ENCODE measurements around the gene PREX1.

Gene PREX1

DNA sequence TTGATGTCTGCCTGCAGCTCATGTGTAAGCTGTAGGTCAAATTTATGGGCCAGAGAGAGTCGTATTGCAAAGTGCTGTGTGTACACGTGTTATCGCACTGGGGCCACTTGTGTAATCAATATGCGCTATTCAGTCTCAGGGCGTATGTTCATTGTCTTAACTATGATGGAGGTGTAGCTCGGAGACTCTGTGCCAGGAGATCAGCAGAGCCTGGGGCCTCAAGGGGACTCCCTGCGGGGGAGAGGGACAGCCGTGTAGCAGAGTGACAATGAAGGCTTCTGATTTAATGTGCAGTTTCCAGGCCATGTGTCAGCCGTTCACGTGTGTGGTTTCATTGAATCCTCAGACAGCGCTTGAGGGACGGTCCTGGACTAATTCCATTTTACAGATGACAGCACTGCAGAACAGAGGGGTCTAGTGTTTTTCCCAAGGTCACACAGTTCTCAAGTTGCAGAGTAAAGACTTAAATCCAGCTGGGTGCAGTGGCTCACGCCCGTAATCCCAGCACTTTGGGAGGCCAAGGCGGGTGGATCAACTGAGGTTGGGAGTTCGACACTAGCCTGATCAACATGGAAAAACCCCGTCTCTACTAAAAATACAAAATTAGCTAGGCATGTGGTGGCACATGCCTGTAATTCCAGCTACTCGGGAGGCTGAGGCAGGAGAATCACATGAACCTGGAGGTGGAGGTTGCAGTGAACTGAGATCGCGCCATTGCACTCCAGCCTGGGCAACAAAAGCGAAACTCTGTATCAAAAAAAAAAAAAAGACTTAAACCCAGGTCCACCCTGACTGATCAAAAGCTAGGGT lies 242.5 kb downstream of the PREX1 start:
- H3K9me3 ChIP-seq (ENCODE audit: severe bottlenecking) = no peaks in the 10 kb centered on the region
- H3K4me1 ChIP-seq (ENCODE audit: insufficient read depth, poor library complexity, severe bottlenecking) = peaks cover 6% of the 10 kb centered on the region
- TF ChIP-seq, protein P1, sequence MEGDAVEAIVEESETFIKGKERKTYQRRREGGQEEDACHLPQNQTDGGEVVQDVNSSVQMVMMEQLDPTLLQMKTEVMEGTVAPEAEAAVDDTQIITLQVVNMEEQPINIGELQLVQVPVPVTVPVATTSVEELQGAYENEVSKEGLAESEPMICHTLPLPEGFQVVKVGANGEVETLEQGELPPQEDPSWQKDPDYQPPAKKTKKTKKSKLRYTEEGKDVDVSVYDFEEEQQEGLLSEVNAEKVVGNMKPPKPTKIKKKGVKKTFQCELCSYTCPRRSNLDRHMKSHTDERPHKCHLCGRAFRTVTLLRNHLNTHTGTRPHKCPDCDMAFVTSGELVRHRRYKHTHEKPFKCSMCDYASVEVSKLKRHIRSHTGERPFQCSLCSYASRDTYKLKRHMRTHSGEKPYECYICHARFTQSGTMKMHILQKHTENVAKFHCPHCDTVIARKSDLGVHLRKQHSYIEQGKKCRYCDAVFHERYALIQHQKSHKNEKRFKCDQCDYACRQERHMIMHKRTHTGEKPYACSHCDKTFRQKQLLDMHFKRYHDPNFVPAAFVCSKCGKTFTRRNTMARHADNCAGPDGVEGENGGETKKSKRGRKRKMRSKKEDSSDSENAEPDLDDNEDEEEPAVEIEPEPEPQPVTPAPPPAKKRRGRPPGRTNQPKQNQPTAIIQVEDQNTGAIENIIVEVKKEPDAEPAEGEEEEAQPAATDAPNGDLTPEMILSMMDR (IDR thresholded peaks at IDR 0.05; ENCODE audit: poor library complexity, severe bottlenecking) = no peak

DNA sequence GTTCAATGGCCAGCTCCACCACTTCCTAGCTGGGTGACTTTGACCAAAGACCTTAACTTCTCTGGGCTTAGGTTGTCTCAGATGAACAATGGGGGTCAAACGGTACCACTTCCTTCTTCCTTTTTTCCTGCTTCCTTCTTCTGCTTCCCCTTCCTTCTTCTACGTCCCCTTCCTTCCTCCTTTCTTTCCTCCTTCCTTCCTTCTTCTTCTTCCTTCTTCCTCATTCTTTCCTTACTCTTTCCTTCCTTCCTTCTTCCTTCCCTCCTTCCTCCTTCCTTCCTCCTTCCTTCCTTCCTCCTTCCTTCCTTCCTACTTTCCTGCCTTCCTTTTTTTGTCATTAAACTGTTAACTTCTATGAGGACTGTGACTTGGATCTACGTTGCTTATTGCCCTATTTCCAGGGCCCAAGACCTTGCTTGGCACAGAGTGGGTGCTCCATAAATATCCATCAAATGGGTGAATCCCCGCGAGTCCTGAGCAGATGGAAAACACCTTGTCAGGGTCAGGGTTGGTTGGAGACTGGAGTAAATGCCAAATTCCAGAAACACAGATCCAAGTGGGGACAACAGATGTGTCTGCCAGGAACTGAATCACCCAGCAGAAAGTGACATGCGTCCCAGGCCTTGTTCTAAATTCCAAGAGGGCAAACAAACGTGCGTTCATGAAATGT lies 243.3 kb downstream of the PREX1 start:
- Histone ChIP-seq H3K4me1 (ENCODE audit: insufficient read depth, poor library complexity, severe bottlenecking) (peaks cover 6% of the 10 kb centered on the region), H3K36me3 (ENCODE audit: low read depth) (no peaks in the 10 kb centered on the region), H3K4me3 (ENCODE audit: severe bottlenecking) (no peak overlapping the region), H3K27ac (ENCODE audit: poor library complexity, severe bottlenecking) (no peak overlapping the region), H3K9me3 (ENCODE audit: severe bottlenecking) (no peaks in the 10 kb centered on the region), H3K27me3 (ENCODE audit: insufficient read depth, poor library complexity, severe bottlenecking) (no peaks in the 10 kb centered on the region)
- TF ChIP-seq, protein P1 (IDR thresholded peaks at IDR 0.05; ENCODE audit: poor library complexity, severe bottlenecking) = no peak
- ATAC-seq (ENCODE audit: low read depth) = no peak
- DNase-seq (ENCODE audit: low spot score) = no peak

More for the DNA sequence above, 242.5 kb downstream of the PREX1 start:
- Histone ChIP-seq H3K27ac (ENCODE audit: poor library complexity, severe bottlenecking) (no peak overlapping the region), H3K4me3 (ENCODE audit: severe bottlenecking) (no peak overlapping the region), H3K27me3 (ENCODE audit: insufficient read depth, poor library complexity, severe bottlenecking) (no peaks in the 10 kb centered on the region), H3K36me3 (ENCODE audit: low read depth) (no peaks in the 10 kb centered on the region)
- ATAC-seq (ENCODE audit: low read depth) = no peak; the same call in 2 of the 3 replicates
- DNase-seq (ENCODE audit: low spot score) = peak; percentile 40

DNA sequence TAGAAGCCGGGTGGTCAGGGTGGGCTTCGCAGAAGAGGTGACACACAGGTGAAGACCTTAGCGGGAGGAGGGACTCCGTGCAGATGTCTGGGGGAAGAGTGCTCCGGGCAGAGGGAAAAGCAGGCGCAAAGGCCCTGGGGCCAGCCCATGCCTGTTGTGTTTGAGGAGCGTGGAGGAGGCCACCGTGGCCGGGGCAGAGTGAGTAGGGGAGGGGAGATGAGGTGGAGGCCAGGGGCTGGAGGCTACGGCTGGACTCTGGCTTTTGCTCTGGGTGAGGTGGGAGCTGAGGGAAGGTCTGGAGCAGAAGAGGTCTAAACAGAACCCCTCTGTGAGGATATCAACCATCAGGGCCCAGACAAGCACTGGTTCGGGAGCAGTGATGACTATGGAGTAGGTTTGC lies 244.0 kb downstream of the PREX1 start:
- H3K27ac ChIP-seq (ENCODE audit: poor library complexity, severe bottlenecking) = no peak overlapping the region
- TF ChIP-seq, protein P1 (IDR thresholded peaks at IDR 0.05; ENCODE audit: poor library complexity, severe bottlenecking) = no peak
- H3K27me3 ChIP-seq (ENCODE audit: insufficient read depth, poor library complexity, severe bottlenecking) = no peaks in the 10 kb centered on the region
- no peak overlapping the region for H3K4me3 ChIP-seq (ENCODE audit: severe bottlenecking)
- no peaks in the 10 kb centered on the region for H3K9me3 ChIP-seq (ENCODE audit: severe bottlenecking)
- no peaks in the 10 kb centered on the region for H3K36me3 ChIP-seq (ENCODE audit: low read depth)
- no peak for ATAC-seq (ENCODE audit: low read depth)
- H3K4me1 ChIP-seq (ENCODE audit: insufficient read depth, poor library complexity, severe bottlenecking) = peaks cover 6% of the 10 kb centered on the region
- DNase-seq (ENCODE audit: low spot score) = peak; percentile 73

DNA sequence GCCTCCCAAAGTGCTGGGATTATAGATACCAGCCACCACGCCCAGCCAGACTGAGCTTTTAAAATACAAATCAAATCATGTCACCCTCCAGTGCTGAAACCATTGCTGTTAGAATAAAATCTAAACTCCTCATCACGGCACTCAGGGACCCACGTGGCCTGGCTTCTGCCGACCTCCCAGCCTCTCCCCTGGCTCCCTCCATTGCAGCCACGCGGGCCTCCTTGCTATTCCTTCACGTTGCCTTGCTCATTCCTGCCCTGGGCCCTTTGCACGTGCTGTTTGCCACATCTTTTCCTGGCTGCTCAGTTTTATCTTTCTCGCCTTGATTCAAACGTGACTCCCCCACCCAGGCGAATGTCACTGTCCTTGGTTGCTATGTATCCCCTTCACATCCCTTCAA lies 244.6 kb downstream of the PREX1 start:
- no peaks in the 10 kb centered on the region for H3K36me3 ChIP-seq (ENCODE audit: low read depth)
- ATAC-seq (ENCODE audit: low read depth) = no peak
- H3K9me3 ChIP-seq (ENCODE audit: severe bottlenecking) = no peaks in the 10 kb centered on the region
- H3K4me3 ChIP-seq (ENCODE audit: severe bottlenecking) = no peak overlapping the region
- TF ChIP-seq, protein P1 (IDR thresholded peaks at IDR 0.05; ENCODE audit: poor library complexity, severe bottlenecking) = no peak
- peaks cover 6% of the 10 kb centered on the region for H3K4me1 ChIP-seq (ENCODE audit: insufficient read depth, poor library complexity, severe bottlenecking)
- H3K27me3 ChIP-seq (ENCODE audit: insufficient read depth, poor library complexity, severe bottlenecking) = no peaks in the 10 kb centered on the region
- no peak overlapping the region for H3K27ac ChIP-seq (ENCODE audit: poor library complexity, severe bottlenecking)
- DNase-seq (ENCODE audit: low spot score) = peak; percentile 71

DNA sequence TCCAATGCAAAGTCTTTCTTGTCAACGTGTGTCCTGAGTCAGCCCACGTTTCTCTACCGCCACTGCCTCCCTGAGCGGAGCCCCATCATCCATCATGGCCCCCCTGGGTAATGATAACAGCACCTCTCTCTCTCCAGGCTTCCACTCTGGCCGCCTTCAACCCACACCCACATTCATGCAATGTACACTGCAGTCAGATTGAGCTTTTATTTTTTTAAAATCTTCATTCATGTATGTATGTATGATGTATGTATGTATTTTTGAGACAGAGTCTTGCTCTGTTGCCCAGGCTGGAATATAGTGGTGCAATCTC lies 245.2 kb downstream of the PREX1 start:
- DNase-seq (ENCODE audit: low spot score) (peak; percentile 37), ATAC-seq (ENCODE audit: low read depth) (no peak)
- no peak overlapping the region for H3K27ac ChIP-seq (ENCODE audit: poor library complexity, severe bottlenecking)
- no peak overlapping the region for H3K4me3 ChIP-seq (ENCODE audit: severe bottlenecking)
- TF ChIP-seq, protein P1 (IDR thresholded peaks at IDR 0.05; ENCODE audit: poor library complexity, severe bottlenecking) = no peak
- no peaks in the 10 kb centered on the region for H3K36me3 ChIP-seq (ENCODE audit: low read depth)
- no peaks in the 10 kb centered on the region for H3K9me3 ChIP-seq (ENCODE audit: severe bottlenecking)
- peaks cover 6% of the 10 kb centered on the region for H3K4me1 ChIP-seq (ENCODE audit: insufficient read depth, poor library complexity, severe bottlenecking)
- H3K27me3 ChIP-seq (ENCODE audit: insufficient read depth, poor library complexity, severe bottlenecking) = no peaks in the 10 kb centered on the region
